HG02588 (cell line): ENCODE data around the gene RRAGA.
"Not testable (repeated sequence)": the region's sequence is repeated elsewhere in the genome, so short reads cannot be mapped to it uniquely, and the experiment has no call there.

Experiments
- ATAC-seq: cut with Tn5 transposase; IDR thresholded peaks from one replicate; pipeline ENCODE4 v1.9.1; 2021; ENCODE audit warnings: mild to moderate bottlenecking, moderate library complexity; ENCODE audit not compliant: unreplicated experiment

The RRAGA gene

GRCh38 chr9:19048966-19049916 lies at the start of gene RRAGA:
Gene RRAGA (plus strand): TSS chr9:19049427. CDS start chr9:19049660, 233 bp downstream.
- ATAC-seq: peak; percentile 92

GRCh38 chr9:19000133-19000532 lies 49.1 kb upstream of the RRAGA start:
- ATAC-seq: no peak

- ATAC-seq: no peak
Observed at GRCh38 chr9:19009391-19009965, 39.7 kb upstream of the RRAGA start.

GRCh38 chr9:19018201-19018600 lies 31.0 kb upstream of the RRAGA start:
- no peak for ATAC-seq

GRCh38 chr9:19020886-19021455 lies 28.3 kb upstream of the RRAGA start:
- no peak for ATAC-seq

- not testable (repeated sequence) for ATAC-seq
Observed at GRCh38 chr9:19021649-19022048, 27.6 kb upstream of the RRAGA start.

GRCh38 chr9:19022206-19022605 lies 27.0 kb upstream of the RRAGA start:
- ATAC-seq: peak; percentile 64

- ATAC-seq: no peak
Observed at GRCh38 chr9:19023078-19023477, 26.1 kb upstream of the RRAGA start.

GRCh38 chr9:19026375-19026774 lies 22.9 kb upstream of the RRAGA start:
- ATAC-seq: no peak

GRCh38 chr9:19027825-19028224 lies 21.4 kb upstream of the RRAGA start:
- no peak for ATAC-seq

- no peak for ATAC-seq
Observed at GRCh38 chr9:19028835-19029451, 20.3 kb upstream of the RRAGA start.

- ATAC-seq: peak; percentile 82
Observed at GRCh38 chr9:19030899-19031298, 18.3 kb upstream of the RRAGA start.

GRCh38 chr9:19032406-19032805 lies 16.8 kb upstream of the RRAGA start:
- no peak for ATAC-seq

GRCh38 chr9:19033015-19033414 lies 16.2 kb upstream of the RRAGA start, which contains the start of gene SAXO1:
Gene SAXO1 (minus strand): TSS chr9:19033209. CDS start chr9:19032908, 301 bp downstream.
- ATAC-seq: no peak

- no peak for ATAC-seq
Observed at GRCh38 chr9:19036611-19037010, 12.6 kb upstream of the RRAGA start.

- ATAC-seq: no peak
Observed at GRCh38 chr9:19049917-19050636, 850 bp downstream of the RRAGA start.

GRCh38 chr9:19050637-19051591 lies 1.7 kb downstream of the RRAGA start:
- no peak for ATAC-seq

- ATAC-seq: no peak
Observed at GRCh38 chr9:19057033-19057432, 7.8 kb downstream of the RRAGA start.

GRCh38 chr9:19074229-19074628 lies 25.0 kb downstream of the RRAGA start:
- ATAC-seq: no peak

- no peak for ATAC-seq
Observed at GRCh38 chr9:19074836-19075235, 25.6 kb downstream of the RRAGA start.
